Neural cell (in vitro differentiated cells): ENCODE data around the gene THADA.

ENCODE experiments used
- EZH2 ChIP-seq: fragments of 200-600, 300-800 bp; shearing (Covaris generic), sonication (generic); IDR thresholded peaks from 2 replicates; pipeline ENCODE4 v1.6.1; 2014; ENCODE audit warnings: antibody characterized with exemption, low read length, borderline replicate concordance, mild to moderate bottlenecking; ENCODE audit not compliant: insufficient read depth, poor library complexity, severe bottlenecking
- TF ChIP-seq, protein P1 (sequence below): fragments of 450-650 bp; IDR thresholded peaks from 2 replicates; pipeline ENCODE4 v1.5.1; 2014; ENCODE audit warnings: antibody characterized with exemption, mild to moderate bottlenecking, moderate library complexity; ENCODE audit not compliant: poor library complexity, severe bottlenecking

DNA sequence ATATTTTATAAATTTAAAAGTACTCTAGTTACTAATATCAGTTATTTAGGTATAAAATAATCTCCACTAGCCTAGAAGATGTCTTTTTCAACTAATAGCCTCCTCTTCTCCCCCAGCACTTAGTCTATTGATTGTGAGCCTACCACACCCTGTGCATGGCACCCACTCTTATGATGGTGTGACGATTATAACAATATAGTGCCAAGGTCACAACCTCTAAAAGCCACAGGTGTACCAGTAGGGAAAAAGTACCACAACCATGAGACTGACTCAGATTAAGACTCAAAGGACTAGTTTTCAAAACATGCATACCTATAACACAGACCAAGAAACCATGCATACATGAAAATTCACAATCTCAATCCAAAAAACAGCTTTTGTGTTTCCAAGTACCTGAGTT lies 27.6 kb downstream of the THADA start:
- TF ChIP-seq, protein P1, sequence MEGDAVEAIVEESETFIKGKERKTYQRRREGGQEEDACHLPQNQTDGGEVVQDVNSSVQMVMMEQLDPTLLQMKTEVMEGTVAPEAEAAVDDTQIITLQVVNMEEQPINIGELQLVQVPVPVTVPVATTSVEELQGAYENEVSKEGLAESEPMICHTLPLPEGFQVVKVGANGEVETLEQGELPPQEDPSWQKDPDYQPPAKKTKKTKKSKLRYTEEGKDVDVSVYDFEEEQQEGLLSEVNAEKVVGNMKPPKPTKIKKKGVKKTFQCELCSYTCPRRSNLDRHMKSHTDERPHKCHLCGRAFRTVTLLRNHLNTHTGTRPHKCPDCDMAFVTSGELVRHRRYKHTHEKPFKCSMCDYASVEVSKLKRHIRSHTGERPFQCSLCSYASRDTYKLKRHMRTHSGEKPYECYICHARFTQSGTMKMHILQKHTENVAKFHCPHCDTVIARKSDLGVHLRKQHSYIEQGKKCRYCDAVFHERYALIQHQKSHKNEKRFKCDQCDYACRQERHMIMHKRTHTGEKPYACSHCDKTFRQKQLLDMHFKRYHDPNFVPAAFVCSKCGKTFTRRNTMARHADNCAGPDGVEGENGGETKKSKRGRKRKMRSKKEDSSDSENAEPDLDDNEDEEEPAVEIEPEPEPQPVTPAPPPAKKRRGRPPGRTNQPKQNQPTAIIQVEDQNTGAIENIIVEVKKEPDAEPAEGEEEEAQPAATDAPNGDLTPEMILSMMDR: no peak
- TF ChIP-seq EZH2: no peak
